GM19025 (cell line): ENCODE measurements around the gene TPCN1.
A peak's percentile ranks its signal among the peaks of the same experiment; 100 is the strongest.
"Not testable (repeated sequence)": the region's sequence is repeated elsewhere in the genome, so short reads cannot be mapped to it uniquely, and the experiment has no call there.

Experiments used
- ATAC-seq: cut with Tn5 transposase; IDR thresholded peaks from one replicate; pipeline ENCODE4 v1.9.1; 2021; ENCODE audit warnings: mild to moderate bottlenecking, low read depth, moderate library complexity; ENCODE audit not compliant: unreplicated experiment

Gene TPCN1

GRCh38 chr12:113196582-113196981 is 24.7 kb upstream of the TPCN1 start:
- ATAC-seq = no peak

GRCh38 chr12:113196990-113197389 is 24.3 kb upstream of the TPCN1 start:
- ATAC-seq = peak; percentile 70

- no peak for ATAC-seq
Measured at GRCh38 chr12:113197518-113198077, 23.7 kb upstream of the TPCN1 start.

- ATAC-seq = no peak
Measured at GRCh38 chr12:113198296-113198695, 23.0 kb upstream of the TPCN1 start.

GRCh38 chr12:113200021-113200797 is 21.1 kb upstream of the TPCN1 start:
- no peak for ATAC-seq

GRCh38 chr12:113201187-113202177 is 19.8 kb upstream of the TPCN1 start:
- no peak for ATAC-seq

GRCh38 chr12:113202300-113203075 is 18.8 kb upstream of the TPCN1 start:
- no peak for ATAC-seq

GRCh38 chr12:113203852-113204760 is 17.2 kb upstream of the TPCN1 start:
- no peak for ATAC-seq

GRCh38 chr12:113204804-113205203 is 16.5 kb upstream of the TPCN1 start:
- no peak for ATAC-seq

GRCh38 chr12:113206802-113207201 is 14.5 kb upstream of the TPCN1 start:
- not testable (repeated sequence) for ATAC-seq

- ATAC-seq = no peak
Measured at GRCh38 chr12:113207613-113208040, 13.6 kb upstream of the TPCN1 start.

GRCh38 chr12:113208041-113208934 is 13.0 kb upstream of the TPCN1 start:
- peak; percentile 72 for ATAC-seq

- no peak for ATAC-seq
Measured at GRCh38 chr12:113211160-113211559, 10.1 kb upstream of the TPCN1 start.

GRCh38 chr12:113214895-113215400 is 6.3 kb upstream of the TPCN1 start:
- ATAC-seq = peak; percentile 51

GRCh38 chr12:113216027-113216426 is 5.2 kb upstream of the TPCN1 start:
- ATAC-seq = no peak

- ATAC-seq = no peak
Measured at GRCh38 chr12:113220593-113221180, 577 bp upstream of the TPCN1 start.

GRCh38 chr12:113221997-113222729 is 899 bp downstream of the TPCN1 start:
- no peak for ATAC-seq
